GM12874 (cell line): Measurements from ENCODE around the gene PEAK1.

Experiments
- TF ChIP-seq, protein P1 (sequence below): IDR thresholded peaks from 2 replicates; pipeline ENCODE4 v1.5.1; 2011; ENCODE audit warnings: low read depth, mild to moderate bottlenecking, control low read depth, low read length, moderate library complexity; ENCODE audit not compliant: insufficient read depth

PEAK1 gene

DNA sequence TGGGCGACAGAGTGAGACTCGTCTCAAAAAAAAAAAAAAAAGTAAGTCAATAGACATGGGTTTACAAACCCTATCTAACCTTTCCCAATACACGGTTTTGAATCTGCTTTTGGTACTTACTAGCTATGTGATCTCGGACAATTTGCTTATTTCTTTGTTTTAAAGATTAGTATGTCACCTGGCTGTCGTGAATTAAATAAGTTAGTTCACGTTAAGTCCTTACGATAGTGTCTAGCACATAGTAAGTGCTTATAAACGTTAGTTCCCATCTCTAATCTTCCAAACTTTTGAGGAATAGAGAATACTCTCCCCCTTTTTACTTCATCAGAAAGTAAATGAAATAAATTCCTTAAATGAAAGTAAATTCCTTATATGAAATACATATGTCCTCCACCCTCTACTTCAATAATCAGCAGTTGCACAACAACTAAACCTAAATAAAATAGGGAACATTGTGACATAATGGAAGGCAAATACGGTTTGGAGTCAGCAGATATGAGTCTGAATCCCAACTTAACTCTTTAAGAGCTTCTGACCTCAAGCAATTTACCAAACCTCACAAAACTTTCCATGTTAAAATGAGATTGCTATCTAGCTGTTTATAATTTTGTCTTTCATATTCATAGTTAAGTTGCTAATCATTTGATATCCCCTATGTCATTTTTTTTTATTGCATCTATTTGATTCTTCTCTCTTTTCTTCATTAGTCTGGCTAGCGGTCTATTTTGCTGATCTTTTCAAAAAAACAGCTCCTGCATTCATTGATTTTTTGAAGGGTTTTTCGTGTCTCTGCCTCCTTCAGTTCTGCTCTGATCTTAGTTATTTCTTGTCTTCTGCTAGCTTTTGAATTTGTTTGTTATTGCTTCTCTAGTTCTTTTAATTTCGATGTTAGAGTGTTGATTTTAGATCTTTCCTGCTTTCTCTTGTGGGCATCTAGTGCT is 134.6 kb downstream of the PEAK1 start:
- TF ChIP-seq, protein P1, sequence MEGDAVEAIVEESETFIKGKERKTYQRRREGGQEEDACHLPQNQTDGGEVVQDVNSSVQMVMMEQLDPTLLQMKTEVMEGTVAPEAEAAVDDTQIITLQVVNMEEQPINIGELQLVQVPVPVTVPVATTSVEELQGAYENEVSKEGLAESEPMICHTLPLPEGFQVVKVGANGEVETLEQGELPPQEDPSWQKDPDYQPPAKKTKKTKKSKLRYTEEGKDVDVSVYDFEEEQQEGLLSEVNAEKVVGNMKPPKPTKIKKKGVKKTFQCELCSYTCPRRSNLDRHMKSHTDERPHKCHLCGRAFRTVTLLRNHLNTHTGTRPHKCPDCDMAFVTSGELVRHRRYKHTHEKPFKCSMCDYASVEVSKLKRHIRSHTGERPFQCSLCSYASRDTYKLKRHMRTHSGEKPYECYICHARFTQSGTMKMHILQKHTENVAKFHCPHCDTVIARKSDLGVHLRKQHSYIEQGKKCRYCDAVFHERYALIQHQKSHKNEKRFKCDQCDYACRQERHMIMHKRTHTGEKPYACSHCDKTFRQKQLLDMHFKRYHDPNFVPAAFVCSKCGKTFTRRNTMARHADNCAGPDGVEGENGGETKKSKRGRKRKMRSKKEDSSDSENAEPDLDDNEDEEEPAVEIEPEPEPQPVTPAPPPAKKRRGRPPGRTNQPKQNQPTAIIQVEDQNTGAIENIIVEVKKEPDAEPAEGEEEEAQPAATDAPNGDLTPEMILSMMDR = no peak

DNA sequence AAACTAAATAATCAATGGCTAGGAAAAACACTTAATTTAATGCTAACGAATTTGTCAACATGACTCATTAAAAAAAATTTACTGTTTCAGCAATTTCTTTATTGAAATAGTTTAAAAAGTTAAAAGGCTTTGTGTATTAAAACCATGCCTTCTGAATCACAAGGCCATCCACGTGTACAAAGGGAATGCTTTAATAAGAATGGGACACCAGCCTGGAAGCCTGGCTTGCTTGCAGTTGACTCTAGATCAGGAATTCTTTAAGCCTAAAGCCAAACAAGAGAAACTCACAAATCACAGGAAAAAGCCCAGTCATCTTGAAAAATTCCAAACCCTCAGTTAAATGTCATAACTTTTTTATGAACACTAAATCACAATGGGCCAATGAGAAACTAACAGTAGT is 137.6 kb downstream of the PEAK1 start:
- TF ChIP-seq, protein P1 = no peak

DNA sequence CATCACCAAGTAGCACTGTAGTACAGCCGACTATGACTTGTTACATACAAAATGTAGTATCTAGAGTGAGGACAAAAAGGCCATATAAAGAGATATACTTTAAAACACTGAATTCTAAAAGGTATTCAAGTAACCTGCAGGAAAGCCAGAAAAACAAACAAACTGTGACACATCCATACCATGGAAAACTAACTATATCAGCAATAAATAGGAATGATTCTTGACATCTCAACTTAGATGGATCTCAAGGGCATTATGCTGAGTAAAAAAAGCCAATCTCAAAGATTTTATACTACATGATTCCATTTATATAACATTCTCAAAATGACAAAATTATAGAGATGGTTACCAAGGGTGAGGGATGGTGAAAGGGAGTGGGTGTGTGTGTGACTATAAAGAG is 143.0 kb downstream of the PEAK1 start:
- TF ChIP-seq, protein P1 = no peak

DNA sequence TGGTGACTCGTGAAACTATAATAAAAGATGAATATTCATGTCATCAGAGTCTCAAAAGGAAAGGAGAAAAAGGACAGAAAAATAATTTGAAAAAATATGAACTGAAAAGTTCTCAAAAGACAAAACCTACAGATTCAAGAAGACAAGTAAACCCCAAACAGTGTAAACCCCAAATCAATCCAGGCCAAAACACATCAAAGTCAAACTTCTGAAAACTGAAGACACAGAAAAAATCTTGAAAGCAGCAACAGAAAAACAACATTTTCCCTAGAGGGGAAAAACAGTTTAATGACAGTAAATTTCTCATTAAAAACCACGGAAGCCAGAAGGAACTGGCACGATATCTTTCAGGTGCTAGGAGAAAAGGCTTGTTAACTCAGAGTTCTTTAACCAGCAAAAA is 143.8 kb downstream of the PEAK1 start:
- TF ChIP-seq, protein P1 = no peak

DNA sequence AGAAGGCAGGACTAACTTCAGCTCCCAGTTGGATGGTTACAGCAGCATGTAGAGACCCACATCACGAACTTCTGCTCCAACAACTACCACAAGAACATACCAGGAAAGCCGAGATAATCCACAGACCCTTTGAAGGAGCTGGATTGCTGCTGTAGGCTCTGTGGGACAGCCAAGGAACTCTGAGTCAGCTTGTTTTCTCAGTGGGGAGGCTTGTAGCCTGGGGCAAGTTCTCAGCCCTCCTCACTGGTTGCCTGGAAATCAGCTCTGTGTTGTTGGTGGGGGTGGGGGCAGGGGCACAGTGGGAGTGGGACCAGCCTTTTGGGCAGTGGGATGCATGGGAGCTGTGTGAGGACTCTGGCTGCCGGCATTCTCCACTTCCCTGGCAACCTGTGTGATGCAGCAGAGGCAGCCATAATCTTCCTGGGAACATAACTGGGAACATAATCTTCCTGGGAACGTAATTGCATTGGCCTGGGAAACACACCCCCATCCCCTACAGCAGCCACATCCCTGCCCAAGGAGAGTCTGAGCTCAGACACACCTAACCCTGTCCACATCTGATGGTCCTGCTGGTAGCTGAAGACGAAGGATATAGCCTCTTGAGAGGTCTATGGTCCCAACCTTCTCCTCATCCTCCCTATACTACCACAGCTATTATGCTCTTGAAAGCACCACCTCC is 153.1 kb downstream of the PEAK1 start:
- TF ChIP-seq, protein P1 = no peak

DNA sequence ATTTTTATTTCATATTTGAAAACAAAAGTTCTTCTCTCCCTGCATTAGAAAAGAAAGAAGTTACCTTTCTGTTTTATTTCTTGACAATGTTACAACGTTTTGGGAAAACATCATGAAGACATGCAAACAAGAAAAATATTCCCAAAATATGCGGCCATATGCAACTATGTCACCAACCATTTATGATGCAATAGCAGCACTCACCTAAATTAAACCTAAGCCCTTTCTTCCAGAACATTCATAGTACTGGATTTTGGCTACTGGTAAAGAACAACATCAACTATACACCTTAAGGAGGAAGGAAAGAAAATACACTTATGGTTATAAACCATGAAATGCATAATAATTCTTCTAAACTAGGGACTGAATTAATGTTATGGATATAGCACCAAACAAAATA is 164.5 kb downstream of the PEAK1 start:
- TF ChIP-seq, protein P1 = no peak

DNA sequence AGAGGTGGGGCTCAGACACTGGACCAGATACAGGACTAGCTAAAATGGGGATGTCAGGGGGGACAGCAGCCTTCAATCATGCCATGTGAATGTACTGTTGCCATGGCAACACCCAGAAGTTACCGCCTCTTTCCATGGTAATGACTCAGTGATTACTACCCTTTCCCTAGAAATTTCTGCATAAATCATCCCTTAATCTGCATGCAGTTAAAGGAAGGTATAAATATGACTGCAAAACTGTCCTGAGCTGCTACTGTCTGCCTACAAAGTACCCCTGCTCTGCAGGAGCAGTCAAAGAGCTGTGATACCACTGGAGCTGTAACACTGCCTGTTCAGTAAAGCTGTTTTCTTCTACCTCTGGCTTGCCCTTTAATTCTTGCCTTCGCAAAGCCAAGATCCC is 168.2 kb downstream of the PEAK1 start:
- TF ChIP-seq, protein P1 = no peak
